HG02840 (cell line): ENCODE measurements around the gene PYGL.
"Not testable (repeated sequence)": the region's sequence is repeated elsewhere in the genome, so short reads cannot be mapped to it uniquely, and the experiment has no call there.

Source experiments
- ATAC-seq: cut with Tn5 transposase; IDR thresholded peaks from one replicate; pipeline ENCODE4 v1.9.1; 2021; ENCODE audit warnings: mild to moderate bottlenecking, moderate library complexity, moderate number of reproducible peaks; ENCODE audit not compliant: unreplicated experiment, low FRiP score

PYGL gene

DNA sequence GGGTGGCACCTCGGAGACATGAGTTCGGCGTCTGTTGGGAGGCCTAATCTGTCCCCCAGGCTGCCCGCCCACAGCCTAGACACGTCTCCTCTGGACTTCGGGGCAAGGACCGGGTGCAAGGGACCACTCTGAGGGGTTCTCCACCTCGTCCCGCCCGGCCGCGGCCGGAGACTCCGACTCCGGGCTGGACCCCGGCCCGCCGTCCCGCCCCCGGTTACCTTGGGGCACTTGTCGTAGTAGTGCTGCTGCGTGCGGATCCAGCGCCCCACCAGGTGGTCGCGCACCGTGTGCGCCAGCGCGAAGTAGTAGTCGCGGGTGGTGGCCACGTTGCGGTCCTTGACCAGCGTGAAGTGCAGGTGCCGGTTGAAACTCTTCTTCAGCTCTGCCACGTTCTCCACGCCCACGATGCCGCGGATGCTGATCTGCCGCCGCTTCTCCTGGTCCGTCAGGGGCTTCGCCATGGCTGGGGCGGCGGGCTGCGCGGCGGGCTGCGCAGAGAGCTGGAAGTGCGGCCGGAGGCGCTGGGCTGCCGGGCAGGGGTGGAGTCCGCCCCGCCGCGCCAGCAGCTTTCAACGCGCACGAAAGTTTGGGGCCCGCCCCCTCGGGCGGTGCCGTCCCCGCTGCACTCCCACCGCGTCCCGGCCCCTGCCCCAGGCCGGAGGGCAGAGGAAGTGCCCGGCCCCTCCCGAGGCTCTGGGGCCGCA, at the start of gene PYGL:
Gene PYGL, minus strand, starts transcription at position 541 of the 704 bp plus-strand sequence. Its CDS starts 80 bp downstream, at position 461.
- no peak for ATAC-seq

DNA sequence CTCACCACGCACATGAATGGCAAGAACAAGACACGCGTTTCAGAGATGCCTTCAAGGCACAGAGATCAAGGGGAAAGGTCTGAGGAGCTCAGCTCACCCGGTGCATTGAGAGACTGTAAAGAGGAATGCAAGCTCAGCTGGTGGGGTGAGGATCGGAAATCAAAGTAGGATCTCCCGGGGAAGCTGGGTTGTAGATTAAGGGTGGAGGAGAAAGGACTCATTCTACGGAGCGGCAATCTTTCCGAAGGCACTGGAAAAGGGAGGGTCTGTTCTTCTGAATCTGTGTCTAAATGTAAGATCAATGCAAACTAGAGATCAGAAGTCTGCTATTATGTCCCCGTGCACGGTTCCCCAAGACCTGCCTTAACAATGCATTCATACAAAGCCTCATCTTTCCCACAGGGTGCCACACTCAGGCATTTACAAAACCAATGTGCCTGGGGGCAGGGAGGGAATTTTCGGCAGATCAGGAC, 41.6 kb upstream of the PYGL start:
- ATAC-seq = no peak

DNA sequence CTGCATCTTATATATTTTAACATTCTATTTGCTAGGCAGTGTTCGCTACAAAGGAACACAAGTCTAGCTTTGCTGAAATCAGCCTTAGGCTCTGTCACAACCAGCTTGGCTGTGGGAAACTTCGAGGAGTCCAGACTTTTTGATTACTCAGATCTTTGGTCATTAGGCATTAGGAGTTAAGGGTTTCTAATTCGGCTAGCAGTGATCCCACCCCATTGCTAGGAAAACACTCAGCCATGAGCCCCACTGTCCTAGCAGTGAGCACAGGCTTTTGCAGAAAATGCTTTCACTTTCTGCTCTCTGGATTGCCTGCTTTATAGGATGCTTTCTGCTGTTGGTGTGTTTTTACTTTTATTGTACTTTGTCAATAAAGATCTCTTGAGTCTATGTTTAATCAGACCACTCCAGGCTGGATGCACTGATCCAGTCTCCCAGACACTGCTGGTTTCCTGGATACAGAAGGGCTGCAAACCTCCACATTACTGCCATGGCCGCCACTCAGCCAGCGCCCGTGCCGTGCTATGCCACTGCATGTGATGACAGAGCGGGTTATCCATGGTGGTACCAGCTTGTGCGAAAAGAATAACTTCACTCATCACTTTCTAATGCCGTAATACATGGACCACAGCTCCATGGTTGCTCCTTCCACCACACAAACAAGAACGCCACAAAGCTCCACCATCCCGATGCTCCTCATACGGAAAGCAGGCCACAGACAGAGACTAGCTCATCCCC, 41.0 kb upstream of the PYGL start:
- no peak for ATAC-seq

DNA sequence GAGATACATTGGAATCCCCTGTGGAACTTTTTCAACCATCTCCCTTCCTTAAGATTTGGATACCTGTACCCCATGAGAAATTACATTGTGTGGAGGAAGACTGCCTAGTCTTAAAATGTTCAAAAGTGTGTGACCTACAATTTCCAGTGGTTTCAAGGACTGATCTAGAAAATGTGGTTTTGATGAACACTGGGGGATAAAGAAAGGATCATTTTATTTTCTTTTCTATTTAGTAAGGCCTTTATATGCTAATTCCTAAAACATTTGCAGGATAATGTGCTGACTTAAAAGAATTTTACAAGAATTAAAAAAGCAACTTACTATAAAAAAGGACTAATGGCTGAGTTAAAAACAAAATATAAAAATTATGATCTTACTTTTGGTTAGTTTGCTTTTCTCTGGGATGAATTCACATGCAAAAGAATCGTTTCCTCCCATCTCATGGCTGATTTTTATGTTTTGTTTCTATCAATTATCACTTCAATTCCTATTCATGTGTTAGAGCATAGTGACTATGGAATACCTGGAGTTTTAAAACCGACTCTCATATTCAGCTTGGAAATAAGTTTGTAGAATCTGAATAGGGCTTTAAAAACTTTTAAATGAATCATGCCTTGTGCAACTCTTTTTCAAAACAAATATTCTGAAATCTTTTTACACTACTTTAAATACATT, 39.9 kb upstream of the PYGL start:
- ATAC-seq = no peak

DNA sequence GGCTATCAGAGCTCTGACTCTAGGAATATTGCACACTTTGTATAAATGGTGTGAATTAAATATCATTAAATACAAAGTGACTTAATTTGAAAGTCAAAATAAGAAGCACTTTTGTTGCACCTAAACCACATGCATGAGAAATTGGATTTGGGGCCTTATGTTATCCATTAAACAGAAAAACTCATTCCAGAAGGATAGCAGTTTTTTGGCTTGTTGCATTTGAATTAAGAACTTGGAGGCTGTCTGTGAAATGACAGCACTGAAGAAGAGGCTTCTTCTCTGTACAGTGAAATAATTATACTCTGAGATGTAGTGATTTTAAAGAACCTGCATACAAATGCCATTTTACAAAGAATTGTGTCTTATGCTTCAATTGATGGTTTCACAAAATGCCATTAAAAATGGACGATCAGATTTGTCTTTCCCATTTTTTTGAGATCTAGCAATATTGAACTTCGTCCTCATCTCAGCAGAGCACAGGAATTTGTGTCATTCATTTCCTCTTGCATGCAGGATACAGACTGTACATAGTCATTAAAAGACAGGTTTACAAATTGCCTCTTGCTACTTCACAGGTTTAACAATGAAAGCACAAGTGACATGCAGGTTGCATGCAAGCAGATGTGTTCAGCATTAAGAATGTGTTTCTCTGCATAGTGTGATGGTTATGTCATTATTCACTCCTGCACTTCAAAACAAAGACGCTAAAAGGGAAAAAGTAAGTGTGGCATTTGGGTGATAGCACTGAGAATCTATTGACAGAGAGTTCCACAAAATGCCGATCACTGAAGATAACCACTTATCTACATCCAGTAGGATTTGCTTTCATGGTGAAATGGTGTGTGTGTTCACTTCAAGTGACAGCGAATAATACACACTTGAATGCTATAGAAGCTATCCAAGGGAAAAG, 35.9 kb upstream of the PYGL start:
- ATAC-seq = no peak

DNA sequence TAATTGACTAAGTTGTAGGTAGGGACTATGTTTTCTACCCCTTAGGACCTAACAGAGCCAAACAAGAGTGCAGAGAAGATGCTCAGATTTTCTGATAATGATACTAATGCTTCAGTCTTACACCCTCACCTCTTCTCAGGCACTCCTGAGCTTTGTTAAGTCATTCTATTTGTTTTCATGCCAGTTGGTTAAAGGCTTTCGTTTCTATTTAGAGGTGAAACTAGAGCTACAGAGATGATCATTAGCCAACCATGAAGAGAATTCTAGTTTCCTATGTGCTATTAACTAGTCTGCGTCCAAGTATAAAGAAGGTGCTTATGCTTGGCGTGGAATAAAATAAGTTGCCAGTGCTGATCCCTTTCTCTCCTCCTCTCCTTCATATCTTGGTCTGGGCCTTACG, 34.6 kb upstream of the PYGL start:
- ATAC-seq = no peak

DNA sequence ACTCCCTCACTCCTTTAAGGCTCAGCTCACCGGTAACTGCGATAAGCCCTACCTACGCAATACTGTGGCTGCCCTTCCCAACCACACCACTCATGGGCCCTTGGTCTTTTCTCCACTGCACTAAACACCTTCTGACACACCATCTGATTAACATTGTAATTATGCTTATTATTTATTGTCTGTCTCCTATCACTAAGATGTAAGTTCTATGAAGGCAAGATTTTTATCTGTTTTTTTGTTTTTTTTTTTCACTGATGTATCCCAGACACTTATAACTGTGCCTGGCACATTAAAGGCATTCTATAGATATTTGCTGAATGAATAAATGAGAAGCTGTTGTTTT, 34.2 kb upstream of the PYGL start:
- no peak for ATAC-seq

DNA sequence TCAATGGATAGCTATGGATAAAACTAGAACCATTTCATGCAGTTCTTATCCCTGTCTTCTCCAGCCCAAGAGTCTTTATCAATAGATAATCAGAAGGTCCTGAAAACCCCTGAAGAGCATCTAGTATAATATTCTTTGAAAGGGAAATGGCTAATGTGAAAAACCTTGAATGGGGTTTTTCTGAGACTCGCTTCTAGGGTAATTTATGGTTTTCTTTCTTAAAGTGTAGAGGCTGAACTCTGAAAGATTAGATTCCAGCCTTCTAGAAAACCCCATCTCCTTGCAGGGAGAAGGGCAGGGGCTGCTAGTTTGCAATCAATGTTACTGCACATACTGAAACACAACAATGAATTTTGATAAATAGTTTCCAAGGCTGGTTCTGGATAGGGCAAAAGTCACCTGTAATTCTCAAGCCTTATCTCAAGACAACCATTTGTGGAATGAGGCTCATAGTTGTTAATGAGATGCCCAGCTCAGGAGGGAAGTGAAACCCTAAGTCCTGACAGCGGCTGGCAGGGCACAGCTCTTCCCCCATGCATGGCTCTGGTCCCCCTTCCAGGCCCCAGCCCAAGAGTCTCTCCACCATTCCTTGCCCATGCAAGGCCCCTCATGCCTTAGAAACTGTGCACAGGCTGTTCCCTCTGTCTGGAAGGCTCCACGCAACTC, 33.7 kb upstream of the PYGL start:
- ATAC-seq = no peak

DNA sequence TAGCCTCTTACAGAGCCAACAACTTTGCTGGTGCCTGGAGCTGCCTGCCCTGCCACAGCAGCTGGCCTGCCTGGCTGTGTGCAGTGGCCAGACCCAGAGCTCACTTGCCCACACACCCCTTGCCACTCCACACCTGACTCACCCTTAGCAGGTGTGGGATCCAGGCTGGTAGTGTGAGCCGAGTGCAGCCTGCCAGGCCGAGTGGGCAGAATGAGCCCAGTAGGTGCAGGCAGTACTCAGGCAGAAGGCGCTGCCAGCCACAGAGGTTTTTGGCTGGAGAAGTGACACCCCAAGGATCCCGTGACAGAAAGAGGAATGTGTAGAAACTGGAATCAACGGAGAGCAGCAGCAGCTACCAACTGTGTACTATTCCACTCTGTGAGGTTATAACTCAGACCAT, 29.8 kb upstream of the PYGL start:
- no peak for ATAC-seq

DNA sequence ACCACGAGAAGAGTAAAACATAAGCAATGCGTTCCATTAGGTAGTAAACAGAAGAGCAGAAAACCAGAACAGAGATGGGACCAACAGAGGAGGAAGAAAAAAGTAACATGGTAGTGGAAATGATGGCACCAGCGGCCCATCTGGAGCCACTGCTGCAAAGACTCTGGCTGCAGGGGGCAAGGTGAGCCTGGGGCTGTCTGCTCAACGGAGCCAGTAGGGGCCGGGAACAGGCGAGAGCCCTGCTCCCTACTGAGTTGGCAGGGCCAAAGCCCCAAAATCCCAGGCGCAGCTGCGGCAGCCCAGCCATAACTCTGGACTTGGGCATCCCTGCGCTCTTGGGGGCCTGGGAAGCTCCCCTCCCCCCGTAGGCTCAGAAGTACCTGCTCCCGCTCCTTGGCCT, 28.5 kb upstream of the PYGL start:
- ATAC-seq = no peak

DNA sequence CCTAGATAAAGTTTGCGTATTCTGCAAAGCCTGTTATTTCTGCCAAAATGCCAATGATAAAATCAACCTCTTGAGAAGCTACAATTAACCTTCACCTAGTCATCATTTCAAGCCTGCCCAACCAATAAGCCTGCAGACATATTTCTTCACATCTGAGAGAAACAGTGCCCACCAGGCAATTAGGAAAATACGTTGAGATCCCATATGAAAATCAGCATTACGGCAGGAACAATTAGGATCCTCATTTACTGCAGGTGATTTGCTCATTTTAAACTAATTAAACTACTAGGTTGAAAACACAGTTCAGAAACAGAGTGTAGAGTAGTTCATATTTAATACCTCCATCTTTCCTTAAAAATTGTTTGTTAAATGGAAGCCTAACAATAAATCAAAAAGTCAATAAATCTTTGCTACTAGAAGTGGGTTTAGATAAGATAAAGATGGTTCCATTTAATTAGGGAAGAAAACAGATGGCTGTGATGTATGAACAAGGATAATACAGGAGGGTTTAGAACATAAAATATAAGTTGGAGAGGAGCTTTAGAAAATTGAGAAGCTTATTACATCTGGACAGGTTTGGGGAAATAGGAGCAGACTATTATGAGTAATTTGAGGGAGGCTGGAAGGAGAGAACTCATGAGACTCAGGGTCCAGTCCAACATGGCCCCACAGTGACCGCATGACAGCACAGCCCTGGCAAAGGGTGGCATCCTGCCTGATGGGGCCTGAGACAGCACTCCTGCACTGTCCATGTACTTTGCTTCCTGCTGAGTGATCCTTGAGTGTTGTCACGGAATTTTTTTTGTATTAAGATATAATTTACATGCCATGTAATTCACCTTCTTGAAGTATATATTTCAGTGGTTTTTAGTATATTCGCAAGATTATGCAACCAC, 26.9 kb upstream of the PYGL start:
- ATAC-seq = no peak

DNA sequence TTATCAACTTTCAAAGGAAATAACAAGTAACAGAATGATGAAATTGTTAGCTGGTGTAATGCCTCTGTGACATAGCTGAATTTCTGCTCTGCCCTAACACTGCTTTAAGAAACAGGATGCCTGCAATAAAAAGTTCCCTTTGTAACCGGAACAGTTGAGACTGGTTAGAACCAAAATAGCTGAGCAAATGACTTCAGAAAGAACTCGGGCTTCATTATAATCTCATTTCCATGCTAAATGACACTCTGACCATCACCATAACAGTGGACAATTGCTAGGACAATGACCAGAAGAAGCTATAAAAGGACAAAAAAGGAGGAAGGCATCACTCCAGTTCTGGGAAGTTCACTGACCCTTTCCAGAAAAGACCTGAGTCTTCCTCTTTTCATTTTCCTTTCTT, 23.5 kb upstream of the PYGL start:
- no peak for ATAC-seq

DNA sequence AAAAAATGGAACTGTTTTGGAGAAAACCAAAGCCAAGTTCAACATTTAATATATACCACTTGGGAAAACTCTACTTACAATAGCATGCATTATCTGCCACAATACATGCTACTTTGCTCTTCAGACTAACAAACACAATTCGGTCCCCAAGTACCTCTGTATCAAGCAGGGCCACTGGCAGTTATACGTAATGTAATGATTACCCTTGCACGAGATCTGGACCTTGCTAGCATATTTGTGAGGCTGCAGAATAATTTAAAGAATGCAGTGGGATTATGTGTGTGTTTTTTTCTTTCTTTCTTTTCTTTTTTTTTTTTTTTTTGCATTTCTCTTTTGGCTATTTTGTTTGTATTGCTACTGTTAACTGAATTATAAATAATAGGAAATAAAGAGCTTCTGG, 22.8 kb upstream of the PYGL start:
- no peak for ATAC-seq

DNA sequence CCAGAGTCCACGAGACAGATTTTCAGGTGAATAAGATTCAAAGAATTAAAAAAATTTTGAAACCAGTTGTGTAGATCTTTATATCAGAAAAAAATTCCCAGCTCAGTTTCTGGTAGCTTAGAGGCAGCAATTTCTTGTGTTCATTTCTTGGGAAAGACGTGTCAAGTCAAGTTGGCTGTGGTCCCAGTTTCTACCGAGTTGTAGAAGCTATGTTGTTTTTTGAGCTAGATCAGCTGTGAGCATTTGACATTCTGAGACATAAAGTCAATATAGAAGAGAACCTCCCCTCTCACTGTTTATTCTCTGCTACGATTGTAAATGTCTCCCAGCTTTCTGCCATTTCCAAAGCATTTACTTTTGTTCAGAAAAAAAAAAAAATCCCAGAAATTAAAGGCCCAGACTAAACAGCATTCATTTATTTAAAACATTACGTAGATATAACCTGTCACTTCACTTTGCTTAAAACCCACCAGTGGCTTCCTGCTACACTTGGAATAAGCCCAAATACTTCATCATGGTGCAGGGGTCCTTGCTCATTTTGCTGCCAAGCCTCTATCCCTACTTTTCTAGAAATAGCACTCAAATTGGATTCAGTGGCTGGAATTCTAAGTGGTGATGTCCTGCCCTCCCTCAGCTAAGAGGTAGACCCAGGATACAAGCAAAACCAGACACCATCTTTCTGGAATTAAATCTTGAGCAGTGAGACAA, 20.6 kb upstream of the PYGL start:
- no peak for ATAC-seq

DNA sequence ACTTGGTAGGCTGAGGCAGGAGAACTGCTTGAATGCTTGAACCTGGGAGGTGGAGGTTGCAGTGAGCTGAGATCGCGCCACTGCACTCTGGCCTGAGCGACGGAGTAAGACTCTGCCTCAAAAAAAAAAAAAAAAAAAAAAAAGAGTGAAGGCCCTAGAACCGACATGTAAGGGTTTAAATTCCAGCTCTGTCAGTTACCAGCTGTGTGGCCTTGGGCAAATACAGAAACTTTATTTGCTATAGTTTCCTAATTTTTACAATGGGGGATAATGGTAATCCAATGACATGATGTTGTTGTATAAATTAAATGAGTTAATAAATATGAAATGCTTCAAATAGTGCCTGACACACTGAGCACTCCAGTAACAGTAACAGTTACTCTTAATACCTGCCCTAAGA, 19.6 kb upstream of the PYGL start:
- no peak for ATAC-seq

DNA sequence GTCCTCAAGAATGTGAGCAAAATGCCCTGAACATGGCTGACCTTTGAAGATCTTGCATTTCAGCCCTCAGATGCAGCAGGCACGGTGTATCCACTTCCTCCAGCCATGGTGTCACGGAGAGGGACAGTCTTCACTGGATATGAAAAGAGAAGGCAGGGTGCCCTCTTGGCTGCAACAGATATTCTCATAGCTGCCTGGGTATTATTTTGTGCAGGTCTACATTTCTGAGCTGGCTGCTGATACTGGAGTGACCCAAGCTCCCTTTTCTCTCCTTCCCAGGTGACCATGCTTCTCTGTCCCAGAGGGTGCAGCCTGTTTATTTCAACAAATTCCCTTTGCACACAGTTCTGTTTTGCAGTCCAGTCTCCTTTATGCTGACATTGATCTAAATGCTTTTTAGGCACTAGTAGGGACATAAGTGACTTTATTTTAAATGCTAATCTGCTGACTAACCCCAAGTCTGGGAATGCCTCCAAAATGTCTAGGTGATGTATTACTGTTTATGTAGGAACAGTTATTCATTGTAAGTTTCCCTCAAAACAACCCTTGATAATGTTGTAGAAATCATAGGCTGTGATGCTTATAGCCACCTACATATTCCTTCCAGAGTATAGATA, 17.4 kb upstream of the PYGL start:
- ATAC-seq = no peak

DNA sequence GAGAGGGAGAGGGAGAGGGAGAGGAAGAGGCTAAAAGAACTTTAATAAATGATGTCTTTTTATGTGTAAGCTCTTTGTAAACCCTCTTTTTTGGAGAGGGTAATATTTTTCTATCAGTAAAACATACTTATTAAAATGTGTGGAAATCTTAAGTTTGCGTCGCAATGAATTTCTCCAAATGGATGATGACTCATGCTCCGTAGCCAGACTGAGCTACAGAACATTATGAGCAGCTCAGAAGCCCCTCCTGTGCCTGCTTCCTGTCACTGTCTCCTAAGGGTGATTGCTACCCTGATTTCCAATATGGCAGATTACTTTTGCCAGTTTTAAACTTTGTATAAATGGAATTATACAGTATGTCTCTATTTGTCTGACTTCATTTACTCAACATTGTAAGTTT, 13.0 kb upstream of the PYGL start:
- no peak for ATAC-seq

DNA sequence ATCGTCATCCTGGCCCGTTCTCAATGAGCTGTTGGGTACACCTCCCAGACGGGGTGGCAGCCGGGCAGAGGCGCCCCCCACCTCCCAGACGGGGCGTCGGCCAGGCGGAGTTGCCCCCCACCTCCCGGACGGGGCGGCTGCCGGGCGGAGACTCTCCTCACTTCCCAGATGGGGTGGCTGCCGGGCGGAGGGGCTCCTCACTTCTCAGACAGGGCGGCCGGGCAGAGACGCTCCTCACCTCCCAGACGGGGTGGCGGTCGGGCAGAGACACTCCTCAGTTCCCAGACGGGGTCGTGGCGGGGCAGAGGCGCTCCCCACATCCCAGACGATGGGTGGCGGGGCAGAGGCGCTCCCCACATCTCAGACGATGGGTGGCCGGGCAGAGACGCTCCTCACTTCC, 12.1 kb upstream of the PYGL start:
- ATAC-seq = not testable (repeated sequence)
